ENCODE data around the gene GRHL3. TPM values are rescaled to one million over a fixed set of nuclear protein-coding genes. Genes with fewer than 3 reads are reported as not detected.

Gene GRHL3
- total RNA-seq, 1 experiment from 2014 or later = 1.4 TPM

GRCh38 chr1:24355466-24355865 lies 36.3 kb downstream of the GRHL3 start:
- CTCF ChIA-PET = interaction anchor here (0.7 kb wide), 1 partner anchor 25 kb away, joined by 3 read pairs; no protein-coding TSS in a partner anchor
- Mint-ChIP-seq H3K36me3 (ENCODE audit: insufficient read depth, unreplicated experiment) (peaks cover 4% of the 10 kb centered on the region), H3K27me3 (ENCODE audit: unreplicated experiment) (no peaks in the 10 kb centered on the region), H3K27ac (ENCODE audit: unreplicated experiment) (no peak overlapping the region), H3K4me3 (ENCODE audit: low read depth, unreplicated experiment) (no peak overlapping the region), H3K9me3 (ENCODE audit: low read depth, unreplicated experiment) (no peaks in the 10 kb centered on the region), H3K4me1 (ENCODE audit: low read depth, unreplicated experiment) (no peaks in the 10 kb centered on the region)
- no peak for DNase-seq
- intact Hi-C loops (cut with micrococcal nuclease; ENCODE audit: unreplicated experiment) = no loop called here
- no TSS peak for BruUV-seq (replicated peaks)
- TF ChIP-seq, protein P1, sequence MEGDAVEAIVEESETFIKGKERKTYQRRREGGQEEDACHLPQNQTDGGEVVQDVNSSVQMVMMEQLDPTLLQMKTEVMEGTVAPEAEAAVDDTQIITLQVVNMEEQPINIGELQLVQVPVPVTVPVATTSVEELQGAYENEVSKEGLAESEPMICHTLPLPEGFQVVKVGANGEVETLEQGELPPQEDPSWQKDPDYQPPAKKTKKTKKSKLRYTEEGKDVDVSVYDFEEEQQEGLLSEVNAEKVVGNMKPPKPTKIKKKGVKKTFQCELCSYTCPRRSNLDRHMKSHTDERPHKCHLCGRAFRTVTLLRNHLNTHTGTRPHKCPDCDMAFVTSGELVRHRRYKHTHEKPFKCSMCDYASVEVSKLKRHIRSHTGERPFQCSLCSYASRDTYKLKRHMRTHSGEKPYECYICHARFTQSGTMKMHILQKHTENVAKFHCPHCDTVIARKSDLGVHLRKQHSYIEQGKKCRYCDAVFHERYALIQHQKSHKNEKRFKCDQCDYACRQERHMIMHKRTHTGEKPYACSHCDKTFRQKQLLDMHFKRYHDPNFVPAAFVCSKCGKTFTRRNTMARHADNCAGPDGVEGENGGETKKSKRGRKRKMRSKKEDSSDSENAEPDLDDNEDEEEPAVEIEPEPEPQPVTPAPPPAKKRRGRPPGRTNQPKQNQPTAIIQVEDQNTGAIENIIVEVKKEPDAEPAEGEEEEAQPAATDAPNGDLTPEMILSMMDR (IDR thresholded peaks at IDR 0.05; ENCODE audit: unreplicated experiment) = no peak

DNA sequence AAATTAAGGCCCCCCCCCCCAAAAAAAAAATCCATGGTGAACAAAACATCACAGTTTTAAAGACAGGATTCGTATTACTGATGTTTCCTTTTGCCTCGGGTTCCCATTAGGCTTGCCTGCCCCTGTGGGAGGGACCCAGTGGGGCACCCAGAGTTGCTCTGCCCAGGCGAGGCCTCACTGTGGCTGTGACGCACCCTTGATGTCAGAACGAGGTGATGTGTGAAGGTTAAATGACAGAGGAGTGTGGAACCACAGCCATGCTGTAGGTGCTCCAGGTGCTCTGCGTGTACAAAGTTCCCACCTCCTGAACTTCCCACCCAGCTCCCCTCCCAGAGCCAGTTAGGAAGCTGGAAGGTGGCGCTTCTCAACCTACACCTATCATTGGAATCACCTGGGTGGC lies 37.9 kb downstream of the GRHL3 start:
- H3K27me3 Mint-ChIP-seq (ENCODE audit: unreplicated experiment) = no peaks in the 10 kb centered on the region
- intact Hi-C loops (cut with micrococcal nuclease; ENCODE audit: unreplicated experiment) = no loop called here
- CTCF ChIA-PET = no interaction called here
- H3K4me1 Mint-ChIP-seq (ENCODE audit: low read depth, unreplicated experiment) = no peaks in the 10 kb centered on the region
- H3K4me3 Mint-ChIP-seq (ENCODE audit: low read depth, unreplicated experiment) = no peak overlapping the region
- H3K27ac Mint-ChIP-seq (ENCODE audit: unreplicated experiment) = no peak overlapping the region
- peaks cover 4% of the 10 kb centered on the region for H3K36me3 Mint-ChIP-seq (ENCODE audit: insufficient read depth, unreplicated experiment)
- DNase-seq = no peak
- BruUV-seq (replicated peaks) = no TSS peak
- TF ChIP-seq, protein P1 (IDR thresholded peaks at IDR 0.05; ENCODE audit: unreplicated experiment) = no peak
- H3K9me3 Mint-ChIP-seq (ENCODE audit: low read depth, unreplicated experiment) = no peaks in the 10 kb centered on the region

- DNase-seq = no peak
- intact Hi-C loops (cut with micrococcal nuclease; ENCODE audit: unreplicated experiment) = no loop called here
- H3K9me3 Mint-ChIP-seq (ENCODE audit: low read depth, unreplicated experiment) = no peaks in the 10 kb centered on the region
- no peaks in the 10 kb centered on the region for H3K36me3 Mint-ChIP-seq (ENCODE audit: insufficient read depth, unreplicated experiment)
- no peak overlapping the region for H3K4me3 Mint-ChIP-seq (ENCODE audit: low read depth, unreplicated experiment)
- no peaks in the 10 kb centered on the region for H3K27me3 Mint-ChIP-seq (ENCODE audit: unreplicated experiment)
- TF ChIP-seq, protein P1 (IDR thresholded peaks at IDR 0.05; ENCODE audit: unreplicated experiment) = no peak
- CTCF ChIA-PET = interaction anchor here (0.6 to 1.2 kb wide), 2 partner anchors 17 to 405 kb away, joined by 3 to 4 read pairs; no protein-coding TSS in a partner anchor
- no peak overlapping the region for H3K27ac Mint-ChIP-seq (ENCODE audit: unreplicated experiment)
- H3K4me1 Mint-ChIP-seq (ENCODE audit: low read depth, unreplicated experiment) = no peaks in the 10 kb centered on the region
- BruUV-seq (replicated peaks) = no TSS peak
Measured at GRCh38 chr1:24360681-24361080, 41.5 kb downstream of the GRHL3 start.

DNA sequence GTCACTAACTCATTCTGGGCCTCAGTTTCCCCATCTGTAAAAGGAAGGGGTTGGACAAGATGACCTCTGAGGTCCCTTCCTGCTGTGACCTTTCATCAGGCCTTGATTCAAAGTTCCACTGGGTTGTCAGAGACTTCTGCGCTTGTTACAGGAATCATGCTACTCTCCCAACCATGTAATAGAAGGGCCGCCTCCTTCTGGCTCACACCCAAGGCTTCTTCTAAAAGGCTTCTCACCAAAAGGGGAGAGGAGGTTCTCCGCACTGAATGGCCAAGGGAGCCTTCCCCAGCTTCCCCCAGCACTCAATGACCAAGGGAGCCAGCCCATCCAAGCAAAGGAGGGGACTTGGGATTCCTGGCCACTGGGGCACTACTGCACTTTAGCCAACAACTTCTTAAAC lies 42.7 kb downstream of the GRHL3 start:
- Mint-ChIP-seq H3K27ac (ENCODE audit: unreplicated experiment) (no peak overlapping the region), H3K36me3 (ENCODE audit: insufficient read depth, unreplicated experiment) (no peaks in the 10 kb centered on the region), H3K9me3 (ENCODE audit: low read depth, unreplicated experiment) (no peaks in the 10 kb centered on the region), H3K4me3 (ENCODE audit: low read depth, unreplicated experiment) (no peak overlapping the region), H3K27me3 (ENCODE audit: unreplicated experiment) (no peaks in the 10 kb centered on the region), H3K4me1 (ENCODE audit: low read depth, unreplicated experiment) (no peaks in the 10 kb centered on the region)
- no peak for DNase-seq
- CTCF ChIA-PET = interaction anchor here (1.2 kb wide), 1 partner anchor 18 kb away, joined by 4 read pairs; no protein-coding TSS in a partner anchor
- intact Hi-C loops (cut with micrococcal nuclease; ENCODE audit: unreplicated experiment) = no loop called here
- no TSS peak for BruUV-seq (replicated peaks)
- TF ChIP-seq, protein P1 (IDR thresholded peaks at IDR 0.05; ENCODE audit: unreplicated experiment) = no peak

Measured in Calu3 (cell line).